HG02623 (cell line): ENCODE data around the gene NAT9.
A peak's percentile ranks its signal among the peaks of the same experiment; 100 is the strongest.

Source experiments
- ATAC-seq: cut with Tn5 transposase; IDR thresholded peaks from one replicate; pipeline ENCODE4 v1.9.1; 2021; ENCODE audit warnings: moderate library complexity; ENCODE audit not compliant: unreplicated experiment

The NAT9 gene

DNA sequence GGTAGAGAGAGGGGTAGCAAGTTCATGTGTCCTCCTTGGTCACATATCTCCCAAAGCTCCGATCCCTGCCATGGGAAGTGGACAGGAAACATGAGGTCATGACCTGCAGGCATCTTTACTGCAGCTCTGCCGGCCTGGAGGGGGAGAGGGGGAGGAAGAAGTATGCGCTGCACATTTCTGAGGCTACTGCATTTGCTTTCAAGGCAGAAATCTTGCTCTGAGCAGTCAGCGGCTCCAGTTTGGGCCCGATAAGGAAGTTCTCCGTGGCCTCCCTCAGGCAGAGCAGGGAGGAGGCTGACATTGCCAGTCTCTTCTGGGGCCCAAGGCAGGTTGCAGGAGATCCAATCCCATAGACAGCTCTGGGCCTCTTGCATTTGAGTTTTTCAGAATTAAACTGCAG, 29.2 kb downstream of the NAT9 start:
- ATAC-seq: no peak

GRCh38 chr17:74746376-74746775, 29.8 kb downstream of the NAT9 start:
- no peak for ATAC-seq

DNA sequence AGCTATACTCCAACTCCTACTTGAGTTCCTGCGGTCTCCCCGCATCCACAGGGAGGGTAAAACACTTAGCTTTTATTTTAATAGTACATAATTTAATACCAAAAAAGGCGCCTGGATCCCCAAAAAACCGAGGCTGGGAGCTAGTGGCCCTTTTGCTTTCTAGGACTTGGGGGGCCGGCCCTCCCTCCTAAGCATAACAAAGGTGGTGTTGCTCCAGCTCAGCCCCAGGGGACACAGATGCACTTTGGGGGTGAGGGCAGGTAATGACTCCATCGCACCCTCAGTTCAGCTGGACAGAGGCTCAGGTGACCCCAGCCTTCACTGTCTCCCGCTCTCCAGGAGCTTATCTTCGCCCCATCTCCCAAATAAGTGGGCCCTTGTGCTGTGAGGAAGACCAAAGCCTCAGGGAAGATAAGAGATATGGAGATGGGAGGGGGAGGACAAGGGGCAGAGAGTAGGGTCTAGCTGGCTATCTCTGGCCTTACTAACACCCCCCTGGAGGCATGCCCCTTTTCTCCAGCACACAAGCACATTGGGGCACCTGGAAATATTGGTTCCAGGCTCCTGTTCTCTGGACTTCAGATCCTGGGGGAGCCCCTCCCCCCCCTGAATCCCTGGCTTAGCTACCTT, 30.5 kb downstream of the NAT9 start:
- ATAC-seq: no peak

DNA sequence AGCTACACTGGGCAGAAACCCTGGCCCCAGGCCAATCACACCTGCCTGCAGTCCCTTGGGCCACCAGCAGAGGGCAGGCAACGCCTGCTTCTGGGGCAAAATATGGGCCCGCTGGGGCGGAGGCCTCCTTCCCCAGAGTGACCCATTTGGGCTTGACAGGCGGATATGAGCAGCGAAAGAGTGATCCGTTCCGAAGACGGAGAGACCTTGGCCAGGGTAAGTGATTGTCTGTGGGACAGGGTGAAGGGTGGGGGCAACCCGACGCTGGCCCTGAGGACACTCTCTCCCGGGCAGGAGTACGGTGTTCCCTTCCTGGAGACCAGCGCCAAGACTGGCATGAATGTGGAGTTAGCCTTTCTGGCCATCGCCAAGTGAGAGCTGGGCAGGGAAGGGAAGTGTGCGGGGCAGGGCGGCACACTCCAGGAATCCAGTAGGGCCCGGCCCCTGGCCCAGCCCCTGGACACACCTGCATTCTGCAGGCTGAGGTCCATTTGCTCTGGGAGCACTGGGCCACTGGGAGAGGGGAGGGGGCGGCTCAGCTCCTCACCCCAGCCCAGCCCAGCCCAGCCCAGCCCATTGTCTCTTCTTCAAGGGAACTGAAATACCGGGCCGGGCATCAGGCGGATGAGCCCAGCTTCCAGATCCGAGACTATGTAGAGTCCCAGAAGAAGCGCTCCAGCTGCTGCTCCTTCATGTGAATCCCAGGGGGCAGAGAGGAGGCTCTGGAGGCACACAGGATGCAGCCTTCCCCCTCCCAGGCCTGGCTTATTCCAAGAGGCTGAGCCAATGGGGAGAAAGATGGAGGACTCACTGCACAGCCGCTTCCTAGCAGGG, 31.2 kb downstream of the NAT9 start:
- ATAC-seq: no peak

GRCh38 chr17:74744349-74744713, 31.8 kb downstream of the NAT9 start:
- ATAC-seq: no peak

- ATAC-seq: no peak
Observed at GRCh38 chr17:74743755-74744154, 32.4 kb downstream of the NAT9 start.

GRCh38 chr17:74742978-74743545, 33.1 kb downstream of the NAT9 start:
- no peak for ATAC-seq

DNA sequence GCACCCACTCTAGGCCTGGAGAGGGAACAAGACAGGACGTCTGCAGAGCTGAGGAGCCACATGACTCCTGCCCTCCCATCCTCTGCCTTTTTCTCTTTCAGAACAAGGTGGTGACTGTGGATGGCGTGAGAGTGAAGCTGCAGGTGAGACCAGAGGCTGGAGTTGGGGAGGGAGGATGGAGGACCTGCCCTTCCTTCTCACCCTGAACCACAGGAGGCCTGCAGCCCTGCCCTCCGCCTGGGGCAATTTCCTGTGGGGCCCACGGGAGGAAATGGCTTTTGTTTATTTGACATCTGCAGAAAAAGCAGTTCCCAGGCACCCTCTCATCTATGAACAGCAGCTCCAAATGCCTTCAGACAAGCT, 34.0 kb downstream of the NAT9 start:
- peak; percentile 44 for ATAC-seq

GRCh38 chr17:74740641-74741387, 35.3 kb downstream of the NAT9 start:
- no peak for ATAC-seq

- ATAC-seq: no peak
Observed at GRCh38 chr17:74740173-74740572, 36.0 kb downstream of the NAT9 start.

DNA sequence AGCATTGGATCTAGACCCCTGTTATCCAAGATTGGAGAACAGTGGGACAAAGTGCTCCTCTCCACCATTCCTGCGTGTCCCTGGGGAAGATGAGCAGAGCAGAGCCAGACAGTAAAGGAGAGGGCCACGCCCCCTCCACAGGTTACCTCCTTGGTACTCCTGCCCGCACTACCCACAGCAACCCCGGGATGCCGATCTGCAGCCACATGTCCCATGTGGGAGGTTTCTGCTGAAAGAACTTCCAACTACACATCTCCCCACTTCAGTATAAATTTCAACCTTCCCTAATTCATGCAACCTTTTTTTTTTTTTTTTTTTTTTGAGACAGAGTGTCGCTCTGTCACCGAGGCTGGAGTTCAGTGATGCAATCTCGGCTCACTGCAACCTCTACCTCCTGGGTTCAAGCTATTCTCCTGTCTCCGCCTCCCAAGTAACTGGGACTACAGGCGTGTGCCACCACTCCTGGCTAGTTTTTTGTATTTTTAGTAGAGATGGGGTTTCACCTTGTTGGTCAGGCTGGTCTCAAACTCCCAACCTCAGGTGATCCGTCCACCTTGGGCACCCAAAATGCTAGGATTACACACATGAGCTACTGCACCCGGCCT, 36.8 kb downstream of the NAT9 start:
- no peak for ATAC-seq

GRCh38 chr17:74738051-74738996, 37.8 kb downstream of the NAT9 start:
- no peak for ATAC-seq

DNA sequence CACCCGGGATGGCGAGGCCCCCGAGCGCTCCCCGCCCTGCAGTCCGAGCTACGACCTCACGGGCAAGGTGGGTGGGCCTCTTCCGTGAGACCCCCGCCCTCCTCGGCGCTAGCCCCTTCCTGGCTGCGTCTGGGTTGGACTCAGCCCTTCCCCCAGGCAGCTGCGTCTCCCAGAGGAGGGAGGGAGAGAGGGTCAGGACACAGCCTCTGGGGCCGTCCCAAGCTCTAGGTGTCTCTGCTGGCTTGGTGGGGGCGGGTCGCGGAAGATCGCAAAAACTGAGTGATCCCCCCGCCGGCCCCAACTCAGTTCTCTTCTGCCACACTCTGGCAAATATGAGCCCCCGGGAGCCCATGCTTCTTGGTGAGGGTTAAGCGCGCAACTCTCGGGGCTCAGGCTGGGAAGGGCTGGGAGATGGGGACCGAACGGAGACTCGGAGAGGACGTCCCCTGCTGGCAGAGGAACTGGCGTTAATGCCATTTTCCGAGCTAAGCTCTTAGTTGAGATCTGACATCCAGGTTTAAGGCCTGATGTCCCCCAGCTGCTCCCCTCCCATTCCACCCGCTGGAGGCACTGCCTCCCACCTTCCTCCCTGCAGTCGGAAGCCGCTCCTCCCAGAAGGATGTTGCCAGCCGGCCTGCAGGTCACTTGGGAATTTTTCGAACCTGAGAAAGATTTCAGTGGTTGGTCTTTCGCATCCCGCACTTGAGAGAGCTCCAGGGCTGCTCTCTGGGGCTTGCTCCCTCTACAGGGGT, 38.7 kb downstream of the NAT9 start:
- no peak for ATAC-seq

DNA sequence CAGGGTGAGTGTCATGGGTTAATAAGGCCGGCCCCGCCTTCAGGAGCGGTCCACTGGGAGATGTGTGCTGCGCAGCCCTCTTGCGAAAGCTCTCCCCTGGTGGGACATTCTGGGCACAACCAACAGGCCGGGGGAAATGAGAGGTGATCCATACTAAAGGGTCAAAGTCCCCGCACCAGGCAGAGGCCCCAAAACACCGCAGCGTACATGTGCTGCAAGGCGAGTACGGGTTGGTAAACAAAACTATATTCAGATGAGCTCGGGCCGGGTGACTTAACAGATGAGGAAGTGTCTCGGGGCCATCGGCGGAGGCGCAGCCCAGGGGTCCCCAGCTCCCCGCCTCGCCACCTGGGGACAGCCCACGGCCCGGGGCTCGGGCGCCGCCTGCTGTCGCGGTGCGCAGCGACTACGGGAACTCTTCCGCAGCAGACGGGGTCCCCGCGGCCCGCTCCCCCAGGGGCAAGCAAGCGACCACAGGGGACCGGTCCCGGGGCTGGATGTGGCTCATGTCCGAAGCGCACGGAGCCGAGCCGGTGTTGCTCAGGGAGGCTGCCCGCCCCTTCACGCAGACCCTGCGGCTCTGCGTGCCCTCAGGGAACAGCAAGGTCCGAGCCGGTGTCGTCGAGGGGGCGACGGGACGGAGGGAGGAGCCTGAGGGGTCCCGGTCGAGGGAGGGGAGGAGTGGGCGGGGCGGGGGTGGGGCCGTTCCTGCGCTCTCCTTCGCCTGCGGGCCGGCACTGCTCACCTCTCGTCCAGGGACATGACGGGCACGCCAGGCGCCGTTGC, 39.4 kb downstream of the NAT9 start, which contains the start of gene RAB37:
Gene RAB37 (plus strand): TSS at position 744 of the 786 bp plus-strand sequence. CDS start 17 bp downstream, at position 761.
- ATAC-seq: no peak

GRCh38 chr17:74734256-74734655, 41.9 kb downstream of the NAT9 start:
- ATAC-seq: no peak

DNA sequence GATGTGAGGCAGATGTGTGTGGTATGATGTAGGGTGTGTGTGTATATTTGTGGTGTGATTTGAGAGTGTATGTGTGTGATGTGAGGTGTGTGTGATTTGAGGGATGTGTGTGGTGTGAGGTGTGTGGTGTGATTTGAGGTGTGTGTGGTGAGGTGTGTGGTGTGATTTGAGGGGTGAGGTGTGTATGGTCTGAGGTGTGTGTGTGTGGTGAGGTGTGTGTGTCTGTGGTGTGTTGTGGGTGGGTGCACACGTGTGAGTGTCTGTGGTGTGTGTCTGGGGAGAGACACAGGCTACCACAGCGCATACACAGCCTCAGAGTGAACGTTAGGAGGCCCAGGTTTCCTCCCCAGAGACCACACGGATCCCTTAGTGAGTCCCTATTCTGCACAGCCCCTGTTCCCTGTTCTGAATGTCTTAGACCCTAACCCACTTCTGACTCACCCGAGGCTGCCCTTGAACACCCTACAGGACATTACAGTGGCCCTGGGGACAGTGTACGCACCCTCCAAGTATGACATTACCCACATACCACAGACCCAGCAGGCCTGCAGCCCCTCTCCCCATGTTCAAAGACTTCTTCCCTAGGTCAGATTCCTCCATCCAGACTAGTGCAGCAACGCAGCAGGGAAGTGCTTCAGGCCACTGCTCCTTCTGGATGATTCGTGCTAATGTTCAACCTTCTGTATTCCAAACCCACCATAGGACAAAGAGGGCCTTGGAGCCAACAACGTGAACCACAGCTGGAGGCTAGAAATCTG, 42.6 kb downstream of the NAT9 start:
- ATAC-seq: no peak

DNA sequence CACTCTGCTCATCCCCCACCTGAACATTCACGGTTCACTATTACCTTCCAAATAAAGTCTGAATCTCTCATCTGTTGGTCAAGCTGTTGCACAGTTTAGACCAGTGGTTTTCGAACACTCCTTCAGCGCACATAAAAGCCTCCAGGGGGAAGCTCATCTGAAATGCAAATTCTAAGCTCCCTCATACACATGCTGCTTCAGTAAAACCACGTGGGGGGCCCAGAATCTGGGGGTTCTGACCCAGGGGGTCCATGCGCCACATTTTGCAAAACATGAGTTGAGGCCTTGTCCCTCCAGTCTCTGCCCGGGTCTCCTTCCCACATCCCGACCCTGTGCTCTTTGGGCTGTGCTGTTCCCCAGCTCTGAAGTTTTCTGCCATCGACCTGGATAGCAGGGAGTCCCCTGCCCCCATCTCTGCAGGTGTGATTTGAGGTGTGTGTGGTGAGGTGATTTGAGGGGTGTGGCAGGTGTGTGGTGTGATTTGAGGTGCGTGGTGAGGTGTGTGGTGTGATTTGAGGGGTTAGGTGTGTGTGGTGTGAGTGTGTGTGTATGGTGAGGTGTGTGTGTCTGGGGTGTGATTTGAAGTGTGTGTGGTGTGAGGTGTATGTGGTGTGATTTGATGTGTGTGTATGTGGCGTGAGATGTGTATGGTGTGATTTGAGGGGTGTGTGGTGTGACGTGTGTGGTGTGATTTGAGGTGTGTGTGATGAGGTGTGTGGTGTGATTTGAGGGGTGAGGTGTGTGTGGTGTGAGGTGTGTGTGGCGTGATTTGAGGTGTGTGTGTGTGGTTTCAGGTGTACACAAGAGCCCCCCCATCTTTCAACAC, 43.9 kb downstream of the NAT9 start:
- no peak for ATAC-seq
